ENCODE measurements around the gene CHD2.
"Not testable (repeated sequence)": the region's sequence is repeated elsewhere in the genome, so short reads cannot be mapped to it uniquely, and the experiment has no call there.

The CHD2 gene

GRCh38 chr15:93059442-93059841 is 159.3 kb downstream of the CHD2 start:
- no peak for DNase-seq (ENCODE audit: low read depth, low spot score)
- no peak for TF ChIP-seq CTCF (IDR thresholded peaks at IDR 0.05; ENCODE audit: low read depth, low read length)
- in situ Hi-C loops (cut with HindIII; ENCODE audit: low sequenced_read_pairs) = no loop called here
- no peak overlapping the region for H3K4me3 ChIP-seq (ENCODE audit: low read depth, low read length)

GRCh38 chr15:93060336-93061248 is 160.5 kb downstream of the CHD2 start:
- no peak for DNase-seq (ENCODE audit: low read depth, low spot score)
- in situ Hi-C loops (cut with HindIII; ENCODE audit: low sequenced_read_pairs) = no loop called here
- H3K4me3 ChIP-seq (ENCODE audit: low read depth, low read length) = no peak overlapping the region
- no peak for TF ChIP-seq CTCF (IDR thresholded peaks at IDR 0.05; ENCODE audit: low read depth, low read length)

- in situ Hi-C loops (cut with HindIII; ENCODE audit: low sequenced_read_pairs); DNase-seq (ENCODE audit: low read depth, low spot score); H3K4me3 ChIP-seq (ENCODE audit: low read depth, low read length): not testable (repeated sequence)
These were observed 162.6 kb downstream of the CHD2 start for GRCh38 chr15:93062628-93063261.

- in situ Hi-C loops (cut with HindIII; ENCODE audit: low sequenced_read_pairs) = no loop called here
- DNase-seq (ENCODE audit: low read depth, low spot score) = no peak
- H3K4me3 ChIP-seq (ENCODE audit: low read depth, low read length) = no peak overlapping the region
- no peak for TF ChIP-seq CTCF (IDR thresholded peaks at IDR 0.05; ENCODE audit: low read depth, low read length)
These were observed 163.1 kb downstream of the CHD2 start for GRCh38 chr15:93063262-93063671.

- no peak for TF ChIP-seq CTCF (IDR thresholded peaks at IDR 0.05; ENCODE audit: low read depth, low read length)
- no peak for DNase-seq (ENCODE audit: low read depth, low spot score)
These were observed 163.9 kb downstream of the CHD2 start for GRCh38 chr15:93063796-93064690.

GRCh38 chr15:93065641-93066045 is 165.5 kb downstream of the CHD2 start:
- DNase-seq (ENCODE audit: low read depth, low spot score) = no peak
- in situ Hi-C loops (cut with HindIII; ENCODE audit: low sequenced_read_pairs) = no loop called here
- H3K4me3 ChIP-seq (ENCODE audit: low read depth, low read length) = no peak overlapping the region
- TF ChIP-seq CTCF (IDR thresholded peaks at IDR 0.05; ENCODE audit: low read depth, low read length) = no peak

More at GRCh38 chr15:93063796-93064690, 163.9 kb downstream of the CHD2 start:
- in situ Hi-C loops (cut with HindIII; ENCODE audit: low sequenced_read_pairs) = no loop called here
- no peak overlapping the region for H3K4me3 ChIP-seq (ENCODE audit: low read depth, low read length)
